ENCODE data around the gene DDX1.
"Not testable (repeated sequence)": the region's sequence is repeated elsewhere in the genome, so short reads cannot be mapped to it uniquely, and the experiment has no call there.

GRCh38 chr2:15680132-15680531, 88.5 kb downstream of the DDX1 start:
- not testable (repeated sequence) for TF ChIP-seq POLR2A, CTCF (IDR thresholded peaks at IDR 0.05)
